HS-27A (cell line): ENCODE measurements around the gene ZNF287.
A peak's percentile ranks its signal among the peaks of the same experiment; 100 is the strongest.
"Not testable (repeated sequence)": the region's sequence is repeated elsewhere in the genome, so short reads cannot be mapped to it uniquely, and the experiment has no call there.

Source experiments
- DNase-seq: peaks from one replicate; pipeline ENCODE4 v3.0.0-alpha.2; 2012; ENCODE audit warnings: low read depth, missing footprints

ZNF287 gene

DNA sequence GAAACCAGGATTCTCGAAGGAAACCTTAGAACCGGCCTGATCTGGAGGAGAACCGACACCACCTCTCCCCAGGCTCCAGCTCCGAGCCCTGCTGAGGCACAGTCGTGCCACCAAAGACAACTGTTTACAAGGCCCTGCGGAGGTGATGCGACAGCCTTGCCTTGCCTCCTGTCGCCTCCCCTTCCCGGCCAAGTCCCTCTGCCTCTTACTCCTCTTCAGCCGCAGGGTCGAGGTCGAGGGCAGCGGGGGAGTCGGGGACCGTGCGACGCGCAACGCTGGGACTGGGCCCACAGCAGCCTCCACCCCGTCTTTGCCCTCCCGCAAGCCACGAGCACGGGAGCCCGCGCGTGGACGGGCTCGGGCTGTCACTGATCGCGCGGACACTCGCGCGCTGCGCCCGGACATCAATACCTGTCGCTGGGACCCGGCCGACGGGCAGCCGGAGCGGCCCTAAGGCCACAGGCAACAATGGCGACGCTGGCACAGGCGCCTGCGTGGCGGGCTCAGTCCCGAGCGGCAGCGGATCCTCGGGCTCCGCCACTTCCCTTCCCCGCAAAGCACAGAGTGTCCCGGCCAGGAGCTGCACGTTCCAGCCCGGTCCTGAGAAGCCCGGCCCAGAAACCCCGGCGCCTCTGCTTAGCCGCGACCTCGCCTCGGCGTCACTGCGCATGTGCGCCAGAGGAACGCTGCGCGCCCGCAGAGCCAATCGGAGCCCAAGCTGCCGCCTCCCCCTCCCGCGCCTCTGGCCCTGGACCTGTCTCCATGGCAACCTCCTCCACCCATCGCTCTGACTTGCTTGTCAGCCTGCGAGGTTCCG, at the start of gene ZNF287:
TSS of gene ZNF287 (minus strand) at position 664 of the 817 bp plus-strand sequence. CDS start 1,473 bp downstream, outside the sequence.
- DNase-seq = no peak

DNA sequence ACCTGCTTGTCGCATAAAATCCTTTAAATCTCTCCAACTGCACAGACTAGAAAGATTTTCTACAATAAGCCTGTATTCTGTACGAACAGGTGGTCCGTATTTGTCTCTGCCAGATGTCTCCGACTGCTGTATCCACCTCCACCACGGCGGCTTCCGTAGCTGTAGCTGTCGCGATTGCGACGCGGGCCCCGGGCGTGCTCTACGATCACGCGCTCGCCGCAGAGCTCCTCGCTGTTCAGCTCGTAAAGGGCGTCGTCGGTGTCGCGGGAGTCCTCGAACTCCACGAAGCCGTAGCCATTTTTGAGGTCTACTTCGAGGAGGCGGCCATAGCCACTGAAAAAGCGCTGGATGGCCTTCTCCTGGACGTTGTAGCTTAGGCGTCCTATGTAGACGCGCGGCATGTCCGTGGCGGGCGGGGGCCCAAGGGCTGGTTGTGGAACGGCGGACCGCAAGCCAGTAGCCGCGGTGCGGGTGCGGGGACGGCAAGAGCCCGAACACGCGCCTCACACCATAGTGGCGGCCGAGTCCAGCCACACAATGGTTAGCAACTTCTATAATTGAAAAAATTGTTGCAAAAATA, 48.6 kb upstream of the ZNF287 start:
- DNase-seq = no peak

DNA sequence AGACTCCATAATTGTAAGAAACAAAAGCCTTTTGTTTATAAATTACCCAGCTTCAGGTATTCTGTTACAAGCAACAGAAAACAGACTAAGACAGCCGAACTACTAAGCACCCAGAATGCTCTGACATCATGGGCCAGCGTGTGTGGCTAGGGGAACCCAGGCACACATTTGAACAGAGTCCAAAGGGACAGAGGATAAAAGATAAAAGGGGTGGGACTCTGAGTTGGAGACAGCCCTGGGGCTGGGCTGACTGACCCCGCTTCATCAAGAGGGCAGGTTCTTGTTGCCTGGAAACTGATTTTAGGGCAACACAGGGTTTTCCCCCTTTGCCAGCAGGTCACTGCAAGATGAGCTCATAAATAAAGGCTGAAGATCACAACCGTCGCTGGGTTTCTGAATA, 30.5 kb upstream of the ZNF287 start:
- no peak for DNase-seq

DNA sequence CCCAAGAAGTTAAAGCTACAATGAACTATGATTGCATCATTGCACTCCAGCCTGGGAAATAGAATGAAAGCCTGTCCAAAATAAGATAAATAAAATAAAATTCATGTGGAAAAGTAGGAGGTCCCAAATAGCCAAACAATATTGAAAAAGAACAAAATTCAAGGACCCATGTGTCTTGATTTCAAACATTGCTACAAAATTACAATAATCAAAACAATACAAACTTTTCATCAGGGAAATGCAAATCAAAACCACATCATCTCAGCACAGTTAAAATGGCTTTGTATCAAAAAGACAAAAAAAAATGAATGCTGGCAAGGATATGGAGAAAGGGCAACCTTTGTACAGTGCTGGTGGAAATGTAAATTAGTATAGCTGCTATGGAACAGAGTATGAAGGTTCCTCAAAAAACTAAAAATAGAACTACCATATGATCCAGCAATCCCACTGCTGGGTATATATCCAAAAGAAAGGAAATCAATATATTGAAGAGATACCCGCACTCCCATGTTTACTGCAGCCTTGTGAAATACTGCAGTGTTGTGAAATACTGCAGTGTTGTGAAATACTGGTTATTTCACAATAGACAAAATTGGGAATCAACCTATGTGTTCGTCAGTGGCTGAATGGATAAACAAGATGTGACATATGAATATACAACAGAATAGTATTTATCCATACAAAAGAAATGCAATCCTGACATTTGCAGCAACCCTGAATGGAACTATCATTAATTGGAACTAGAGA, 24.5 kb upstream of the ZNF287 start:
- DNase-seq = no peak

DNA sequence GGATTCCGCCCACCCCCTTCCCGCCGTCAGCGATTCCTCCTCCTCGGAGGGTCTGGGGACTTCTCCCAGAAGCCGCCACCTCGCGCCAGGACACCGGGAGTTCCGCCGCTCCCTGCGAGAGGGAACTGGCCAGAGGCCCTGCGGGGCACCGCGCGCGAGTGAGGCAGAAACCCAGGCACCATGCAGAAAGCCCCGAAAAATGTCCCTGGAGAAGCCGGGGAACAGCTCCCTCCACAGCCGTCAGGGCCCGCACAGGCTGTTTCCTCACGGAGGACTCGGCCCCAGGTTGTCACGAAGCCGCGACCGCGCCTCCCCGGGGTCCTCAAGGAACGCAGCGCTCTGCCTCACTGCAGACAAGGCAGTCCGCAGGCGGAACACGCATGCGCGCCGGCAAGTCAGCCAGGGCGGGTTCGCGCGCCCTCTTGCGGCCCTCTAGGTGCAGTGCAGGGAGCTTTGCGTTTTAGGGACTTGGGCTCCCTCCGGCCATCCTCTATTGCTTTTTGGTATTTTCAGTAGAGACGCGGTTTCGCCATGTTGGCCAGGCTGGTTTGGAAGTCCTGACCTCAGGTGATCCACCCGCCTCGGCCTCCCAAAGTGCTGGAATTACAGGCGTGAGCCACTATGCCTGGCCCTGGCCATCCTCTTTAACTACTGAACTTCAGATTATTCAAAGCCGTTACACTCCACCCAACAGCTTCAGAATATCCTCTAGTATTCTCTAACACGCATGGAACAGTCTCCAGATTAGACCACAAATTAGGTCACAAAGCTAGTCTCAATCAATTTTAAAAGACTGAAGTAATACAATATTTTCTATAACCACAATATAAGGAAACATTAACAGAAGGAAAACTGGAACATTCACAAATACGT, 20.3 kb upstream of the ZNF287 start:
- peak; percentile 83 for DNase-seq

DNA sequence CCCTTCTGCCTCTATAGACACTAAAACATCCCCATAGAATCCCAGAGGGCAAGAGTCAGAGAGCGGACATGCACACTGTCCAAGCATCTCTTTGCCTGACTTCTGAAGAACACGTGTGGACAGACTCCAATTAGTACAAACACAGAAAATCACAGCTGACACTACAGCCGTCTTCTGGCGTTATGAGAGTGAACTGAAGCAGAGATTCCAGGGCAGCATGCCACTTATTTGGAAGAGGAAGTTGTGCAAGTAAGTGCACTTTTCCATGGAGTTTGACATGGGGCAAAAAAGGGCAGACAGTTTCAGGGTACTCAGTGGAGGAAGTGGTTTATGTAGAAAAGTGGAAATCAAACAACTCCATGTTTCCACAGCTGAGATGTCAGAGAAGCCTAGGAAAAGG, 16.8 kb upstream of the ZNF287 start:
- DNase-seq = no peak

DNA sequence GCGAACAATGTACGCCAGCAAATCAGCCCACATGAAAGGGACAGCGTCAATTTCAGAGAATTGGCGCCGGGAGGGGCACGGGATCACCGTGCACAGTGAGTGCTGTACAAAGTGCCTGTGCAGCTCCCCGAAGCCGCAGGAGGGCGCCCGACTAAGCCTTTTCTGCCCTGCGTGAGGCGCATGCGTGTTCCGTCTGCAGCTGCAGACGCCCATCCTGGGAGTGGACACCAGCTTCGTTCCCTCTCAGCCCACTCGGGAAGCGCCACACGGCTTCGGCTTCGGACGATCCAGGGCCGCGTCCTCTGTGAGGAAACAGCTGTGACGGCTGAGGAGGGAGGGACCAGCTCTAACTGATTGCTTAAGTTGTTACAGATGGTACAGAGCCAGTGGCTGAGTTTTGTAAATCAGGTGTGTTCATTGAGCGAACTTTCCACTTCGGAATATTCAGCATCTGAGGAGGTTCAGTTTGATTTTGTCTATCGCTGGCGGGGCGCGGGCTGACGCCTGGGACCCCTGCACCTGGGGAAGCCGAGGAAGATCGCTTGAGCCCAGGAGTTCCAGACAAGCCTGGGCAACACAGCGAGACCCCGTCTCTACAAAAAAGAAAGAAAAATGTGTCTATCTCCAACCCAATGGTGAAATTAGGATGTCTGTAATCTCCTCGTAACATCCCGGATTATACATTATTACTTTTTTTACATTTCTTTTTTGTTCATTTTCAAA, 15.4 kb upstream of the ZNF287 start:
- no peak for DNase-seq

DNA sequence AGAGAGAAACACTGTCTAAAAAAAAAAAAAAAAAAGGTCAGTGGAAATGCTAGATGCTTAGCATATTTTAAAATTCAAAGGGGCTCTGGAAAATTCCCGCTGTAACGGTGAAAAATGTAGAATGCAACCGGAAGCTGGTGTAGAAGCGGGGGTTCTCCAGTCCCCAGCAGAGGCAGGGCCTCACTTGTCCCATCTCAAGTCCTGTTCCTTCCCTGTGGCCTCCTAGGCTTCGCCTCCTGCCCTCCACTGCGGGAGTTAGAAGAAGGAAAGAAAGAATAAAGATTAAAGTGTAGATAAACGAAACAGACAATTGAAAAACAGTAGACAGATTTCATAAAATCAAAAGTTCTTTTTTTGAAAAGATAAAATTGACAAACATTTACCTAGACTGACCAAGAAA, 14.8 kb upstream of the ZNF287 start:
- DNase-seq = no peak

DNA sequence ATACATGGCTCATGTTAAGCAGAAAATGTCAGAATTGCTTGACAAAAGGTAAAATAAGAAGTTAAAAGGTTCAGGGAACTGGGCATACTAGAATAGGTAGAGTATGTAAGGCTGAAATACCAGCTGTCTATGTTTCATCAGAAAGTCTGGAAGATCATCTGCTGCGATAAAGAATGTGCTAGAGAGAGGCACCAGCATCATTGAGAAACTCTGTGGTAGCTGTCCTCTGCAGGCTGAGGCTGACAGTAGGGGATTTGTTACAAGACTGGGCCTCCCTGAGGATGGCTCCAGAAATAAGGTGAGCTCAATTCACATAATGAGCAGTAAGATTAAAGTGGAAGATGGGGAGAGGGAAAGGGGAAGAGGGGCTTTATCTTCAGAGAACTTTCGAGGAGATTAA, 4.5 kb upstream of the ZNF287 start:
- no peak for DNase-seq

DNA sequence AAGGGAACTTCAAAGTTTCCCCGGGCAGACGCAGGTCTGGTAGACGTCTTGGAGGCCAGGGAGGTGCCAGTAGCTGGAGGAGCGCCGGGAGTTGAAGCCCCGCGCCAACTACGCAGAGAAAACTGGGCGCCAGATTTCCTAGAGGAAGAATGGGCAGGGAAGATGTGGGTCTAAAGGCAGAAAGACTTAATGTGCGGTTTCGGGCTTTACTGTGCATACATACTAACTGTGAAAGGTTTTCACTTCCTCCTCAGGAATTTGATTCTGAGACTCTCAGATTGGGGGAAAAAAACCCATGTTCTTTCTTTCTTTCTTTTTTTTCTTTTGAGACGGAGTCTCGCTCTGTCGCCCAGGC, 331 bp upstream of the ZNF287 start:
- DNase-seq = no peak

DNA sequence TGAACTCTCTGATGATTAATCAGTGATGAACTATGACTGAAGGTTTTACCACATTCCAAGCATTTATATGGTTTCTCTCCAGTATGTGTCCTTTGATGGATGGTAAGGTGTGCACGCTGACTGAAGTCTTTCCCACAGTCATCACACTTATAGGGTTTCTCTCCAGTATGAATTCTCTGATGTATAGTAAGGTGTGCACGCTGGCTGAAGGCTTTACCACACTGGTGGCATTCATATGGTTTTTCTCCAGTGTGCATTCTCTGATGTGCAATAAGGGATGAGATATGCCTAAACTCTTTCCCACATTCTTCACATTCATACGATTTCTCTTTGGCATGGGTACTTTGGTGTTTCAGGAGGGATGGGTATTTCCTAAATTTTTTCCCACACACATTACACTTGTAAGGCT, 16.4 kb downstream of the ZNF287 start:
- no peak for DNase-seq

DNA sequence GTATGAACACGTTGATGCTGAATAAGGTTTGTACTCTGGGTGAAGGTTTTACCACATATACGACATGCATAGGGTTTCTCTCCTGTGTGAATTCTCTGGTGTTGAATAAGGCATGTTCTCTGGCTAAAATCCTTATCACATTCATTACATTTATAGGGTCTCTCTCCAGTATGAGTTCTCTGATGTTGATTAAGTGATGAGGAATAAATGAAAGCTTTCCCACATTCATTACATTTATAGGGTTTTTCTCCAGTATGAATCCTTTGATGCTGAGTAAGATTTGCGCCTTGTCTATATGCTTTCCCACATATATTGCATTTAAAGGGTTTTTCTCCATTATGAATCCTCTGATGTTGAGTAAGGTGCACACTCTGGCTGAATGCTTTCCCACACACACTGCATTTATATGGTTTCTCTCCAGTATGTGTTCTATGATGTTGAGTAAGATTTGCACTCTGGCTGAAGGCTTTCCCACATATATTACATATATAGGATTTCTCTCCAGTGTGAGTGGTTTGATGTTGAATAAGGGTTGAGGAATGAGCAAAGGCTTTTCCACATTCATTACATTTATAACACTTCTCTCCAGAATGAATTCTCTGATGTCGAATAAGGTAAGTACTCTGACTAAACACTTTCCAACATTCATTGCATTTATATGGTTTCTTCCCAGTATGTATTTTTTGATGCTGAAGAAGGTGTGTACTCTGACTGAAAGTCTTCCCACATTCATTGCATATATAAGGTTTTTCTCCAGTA, 16.9 kb downstream of the ZNF287 start:
- DNase-seq = no peak

DNA sequence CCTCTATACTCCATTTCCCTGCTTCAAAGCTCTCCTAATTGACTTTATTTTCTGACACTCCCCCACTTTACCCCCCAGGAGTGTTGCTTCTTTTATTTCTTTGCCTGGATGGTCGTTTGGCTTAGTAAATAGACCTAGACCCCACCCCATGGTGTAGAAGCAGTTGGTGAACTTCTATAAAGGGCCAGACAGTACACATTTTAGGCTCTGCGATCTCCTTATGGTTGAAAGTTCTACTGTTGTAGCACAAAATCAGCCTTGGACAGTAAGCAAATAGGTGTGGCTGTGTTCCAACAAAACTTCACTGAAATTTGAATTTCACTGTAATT, 31.9 kb downstream of the ZNF287 start:
- DNase-seq = no peak

DNA sequence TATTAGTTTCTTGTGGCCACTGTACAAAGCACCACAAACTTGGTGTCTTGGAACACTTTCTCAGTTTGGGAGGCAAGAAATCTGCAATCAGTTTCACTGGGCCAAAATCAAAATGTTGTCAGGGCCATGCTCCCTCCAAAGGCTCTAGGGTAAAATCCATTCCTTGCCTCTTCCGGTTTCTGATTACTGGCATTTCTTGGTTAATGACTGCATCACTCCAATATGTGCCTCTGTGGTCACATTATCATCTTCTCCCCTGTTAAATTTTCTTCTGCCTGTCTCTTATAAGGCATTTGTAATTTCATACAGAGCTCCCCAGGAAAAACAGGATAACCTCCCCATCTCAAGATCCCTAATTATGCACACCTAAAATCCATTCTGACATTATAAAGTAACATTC, 34.8 kb downstream of the ZNF287 start:
- no peak for DNase-seq

DNA sequence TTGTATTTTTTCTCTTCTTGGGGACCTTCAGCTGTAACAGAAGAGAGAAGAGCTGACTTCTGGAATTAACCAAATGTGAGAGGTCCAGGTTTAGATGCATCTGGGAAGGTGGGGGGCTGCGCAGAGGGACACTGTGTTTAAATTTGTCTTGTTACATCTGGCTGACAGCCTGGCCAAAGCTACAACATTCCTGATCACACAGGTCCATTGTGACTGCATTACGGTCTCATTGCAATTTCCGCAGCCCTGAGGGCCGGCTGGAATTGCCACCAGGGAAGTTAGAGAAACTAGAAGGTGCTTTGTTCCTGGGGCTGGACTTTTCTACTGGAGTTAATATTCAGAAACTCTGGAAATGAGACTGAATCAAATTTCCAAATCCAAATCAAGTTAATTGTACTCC, 39.1 kb downstream of the ZNF287 start:
- no peak for DNase-seq

DNA sequence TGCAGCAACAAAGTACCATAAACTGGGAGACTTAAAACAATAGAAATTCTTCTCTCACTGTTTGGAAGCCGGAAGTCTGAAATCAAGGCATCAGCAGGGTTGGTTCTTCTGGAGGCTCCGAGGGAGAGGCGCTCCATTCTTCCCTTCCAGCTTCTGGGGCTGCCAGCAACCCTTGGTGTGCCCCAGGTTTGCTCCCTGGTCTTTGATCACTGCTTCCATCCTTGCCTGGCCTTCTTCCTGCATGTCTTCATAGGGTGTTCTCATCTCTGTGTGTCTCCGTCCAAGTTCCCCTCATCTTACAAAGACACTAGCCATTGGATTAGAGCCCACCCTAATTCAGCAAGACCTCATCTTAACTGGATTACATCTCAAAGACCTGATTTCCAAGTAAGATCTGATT, 41.7 kb downstream of the ZNF287 start:
- DNase-seq = no peak

DNA sequence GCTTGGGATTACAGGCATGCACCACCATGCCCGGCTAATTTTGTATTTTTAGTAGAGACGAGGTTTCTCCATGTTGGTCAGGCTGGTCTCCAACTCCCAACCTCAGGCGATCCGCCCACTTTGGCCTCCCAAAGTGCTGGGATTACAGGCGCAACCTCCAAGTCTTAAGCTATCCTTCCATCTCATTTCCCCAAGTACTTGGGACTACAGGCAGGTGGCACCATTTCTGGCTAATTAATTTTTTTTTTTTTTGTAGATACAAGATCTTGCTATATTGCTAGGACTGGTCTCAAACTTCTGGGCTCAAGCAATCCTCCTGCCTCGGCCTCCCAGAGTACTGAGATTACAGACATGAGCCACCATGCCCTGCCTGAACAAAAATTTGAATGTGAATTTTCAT, 43.4 kb downstream of the ZNF287 start:
- DNase-seq = not testable (repeated sequence)

DNA sequence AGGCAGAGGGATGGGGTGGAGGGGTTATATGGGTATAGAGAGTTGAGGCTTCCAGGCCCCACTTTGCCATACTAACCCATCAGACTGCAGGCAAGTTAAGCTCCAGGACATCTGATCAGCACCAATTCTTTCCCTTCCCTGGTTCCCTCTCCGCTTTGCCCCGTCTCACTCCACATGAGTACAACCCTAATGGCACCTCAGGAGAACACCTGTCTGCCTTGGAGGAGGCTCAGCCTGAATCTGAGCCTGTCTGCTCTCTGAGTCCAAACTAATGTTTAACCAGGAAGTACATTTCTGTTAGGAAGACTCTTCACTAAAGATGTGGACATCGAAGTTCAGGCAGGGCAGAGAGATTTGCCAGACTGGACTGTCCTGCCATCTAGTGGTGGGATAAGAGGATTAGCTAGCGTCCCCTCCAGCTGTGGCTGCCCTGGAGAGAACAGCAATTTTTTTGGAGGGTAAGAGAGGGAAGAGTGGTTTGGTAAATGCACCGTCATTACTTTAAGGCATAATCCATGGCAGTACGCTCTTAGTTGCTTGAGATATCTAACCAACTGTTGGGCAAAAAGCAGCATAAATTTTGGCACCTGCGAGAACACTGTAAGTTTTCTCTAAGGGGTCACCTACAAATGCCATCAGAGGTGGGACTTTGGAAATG, 47.8 kb downstream of the ZNF287 start:
- peak; percentile 81 for DNase-seq

DNA sequence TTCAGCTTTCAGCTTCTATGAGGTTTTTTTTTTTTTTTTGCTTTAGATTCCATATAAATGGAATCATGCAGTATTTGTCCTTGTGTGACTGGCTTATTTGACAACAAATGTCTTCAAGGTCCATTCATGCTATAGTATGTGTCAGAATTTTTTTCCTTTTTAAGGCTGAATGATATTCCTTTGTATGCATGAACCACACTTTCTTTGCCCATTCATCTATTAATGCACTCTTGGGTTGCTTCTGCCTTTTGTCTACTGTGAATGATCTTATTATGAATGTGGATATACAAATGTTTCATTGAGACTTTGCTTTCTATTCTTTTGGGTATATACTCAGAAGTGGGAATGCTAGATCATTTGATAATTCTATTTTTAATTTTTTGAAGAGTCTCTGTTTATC, 50.0 kb downstream of the ZNF287 start:
- no peak for DNase-seq

DNA sequence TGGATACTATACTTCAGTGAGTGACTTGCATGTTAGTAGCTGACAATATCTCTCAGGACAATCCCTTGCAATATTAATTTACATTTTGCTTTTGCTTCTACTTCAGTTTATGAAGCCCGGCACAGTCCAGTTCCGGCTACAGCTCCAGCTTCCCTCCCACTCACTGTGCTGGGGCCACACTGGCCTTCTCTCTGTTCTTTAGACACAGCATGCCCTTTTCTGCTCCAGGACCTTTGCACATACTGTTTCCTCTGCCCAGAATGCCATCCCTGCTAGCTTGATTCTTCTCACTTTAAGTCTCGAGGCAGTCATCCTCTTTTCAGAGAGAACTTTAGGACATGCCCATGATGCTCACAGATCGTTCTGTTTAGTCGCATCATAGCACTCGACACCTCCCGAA, 51.5 kb downstream of the ZNF287 start:
- no peak for DNase-seq
